Activated B cell treated with CpG ODN at 0.5 μM for 24 hours (primary cell): ENCODE measurements around the gene PNPLA3. TPM values are rescaled to one million over a fixed set of nuclear protein-coding genes. Genes with fewer than 3 reads are reported as not detected.

Experiments
- ATAC-seq: fragments of 200-7000 bp; cut with Tn5 transposase; one replicate; pipeline ENCODE4 v1.10.0; 2021; ENCODE audit warnings: low read depth, mild to moderate bottlenecking, moderate library complexity
- CTCF ChIA-PET: fragments of 350-600 bp; sonication (Branson Sonifier 250); formaldehyde crosslinking; loops from one replicate; lab custom pipeline; 2021; ENCODE audit warnings: antibody characterized with exemption; lab: Charles Lee
- POLR2A ChIA-PET: fragments of 350-600 bp; sonication (Branson Sonifier 250); formaldehyde crosslinking; loops from one replicate; lab custom pipeline; 2021; ENCODE audit warnings: antibody characterized with exemption; lab: Charles Lee
- DNase-seq: peaks from one replicate; pipeline ENCODE4 v3.0.0; 2022
- H3K27ac Mint-ChIP-seq: one replicate; pipeline ENCODE4 v1.8.0; 2020; ENCODE audit warnings: mixed read lengths
- H3K27me3 Mint-ChIP-seq: one replicate; pipeline ENCODE4 v1.8.0; 2021; ENCODE audit warnings: mixed read lengths
- H3K36me3 Mint-ChIP-seq: one replicate; pipeline ENCODE4 v1.8.0; 2021; ENCODE audit warnings: low read depth, mixed read lengths
- H3K4me1 Mint-ChIP-seq: one replicate; pipeline ENCODE4 v1.8.0; 2021; ENCODE audit warnings: mixed read lengths
- H3K4me3 Mint-ChIP-seq: one replicate; pipeline ENCODE4 v1.8.0; 2020; ENCODE audit warnings: mild to moderate bottlenecking, mixed read lengths
- H3K9me3 Mint-ChIP-seq: one replicate; pipeline ENCODE4 v1.8.0; 2020; ENCODE audit warnings: mixed read lengths
- intact Hi-C: fragments of 100-400 bp; cut with micrococcal nuclease; formaldehyde crosslinking; loops from one replicate; pipeline ENCODE4 v1.15.1; 2024
- total RNA-seq: library from RNA; stranded (reverse); gene quantifications from 2 replicates; pipeline ENCODE4 v1.2.3, GENCODE V29; 2022
- TF ChIP-seq, protein P1 (sequence below): fragments of 200-600 bp; IDR thresholded peaks from one replicate; pipeline ENCODE4 v1.8.0; 2022; ENCODE audit warnings: antibody characterized with exemption, mild to moderate bottlenecking

Gene PNPLA3
- total RNA-seq, 1 donor from 2014 or later = 0.33 TPM

DNA sequence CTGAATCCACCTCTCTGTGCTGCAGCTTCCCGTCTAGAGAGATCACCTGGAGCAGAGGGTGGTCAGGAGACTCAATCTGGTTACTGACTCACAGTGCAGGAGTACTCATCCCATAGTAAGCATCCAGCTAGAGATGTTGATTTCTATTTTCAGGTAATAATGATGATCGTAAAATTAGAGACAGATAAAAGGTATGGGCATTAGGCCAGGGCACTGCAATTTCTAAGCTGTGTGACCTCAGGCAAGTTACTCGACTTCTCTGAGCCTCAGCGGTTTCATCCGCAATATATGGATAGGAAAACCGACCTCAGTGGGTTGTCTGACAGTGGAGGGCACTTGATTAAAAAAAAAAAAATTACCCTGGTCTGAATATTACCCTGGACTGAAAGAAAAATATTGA, 17.8 kb downstream of the PNPLA3 start:
- CTCF ChIA-PET = no interaction called here
- no peak for ATAC-seq
- H3K4me3 Mint-ChIP-seq = no peak overlapping the region
- no peaks in the 10 kb centered on the region for H3K36me3 Mint-ChIP-seq
- peaks cover 23% of the 10 kb centered on the region for H3K27me3 Mint-ChIP-seq
- TF ChIP-seq, protein P1, sequence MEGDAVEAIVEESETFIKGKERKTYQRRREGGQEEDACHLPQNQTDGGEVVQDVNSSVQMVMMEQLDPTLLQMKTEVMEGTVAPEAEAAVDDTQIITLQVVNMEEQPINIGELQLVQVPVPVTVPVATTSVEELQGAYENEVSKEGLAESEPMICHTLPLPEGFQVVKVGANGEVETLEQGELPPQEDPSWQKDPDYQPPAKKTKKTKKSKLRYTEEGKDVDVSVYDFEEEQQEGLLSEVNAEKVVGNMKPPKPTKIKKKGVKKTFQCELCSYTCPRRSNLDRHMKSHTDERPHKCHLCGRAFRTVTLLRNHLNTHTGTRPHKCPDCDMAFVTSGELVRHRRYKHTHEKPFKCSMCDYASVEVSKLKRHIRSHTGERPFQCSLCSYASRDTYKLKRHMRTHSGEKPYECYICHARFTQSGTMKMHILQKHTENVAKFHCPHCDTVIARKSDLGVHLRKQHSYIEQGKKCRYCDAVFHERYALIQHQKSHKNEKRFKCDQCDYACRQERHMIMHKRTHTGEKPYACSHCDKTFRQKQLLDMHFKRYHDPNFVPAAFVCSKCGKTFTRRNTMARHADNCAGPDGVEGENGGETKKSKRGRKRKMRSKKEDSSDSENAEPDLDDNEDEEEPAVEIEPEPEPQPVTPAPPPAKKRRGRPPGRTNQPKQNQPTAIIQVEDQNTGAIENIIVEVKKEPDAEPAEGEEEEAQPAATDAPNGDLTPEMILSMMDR = no peak
- POLR2A ChIA-PET = no interaction called here
- no peak for DNase-seq
- intact Hi-C loops = no loop called here
- no peaks in the 10 kb centered on the region for H3K4me1 Mint-ChIP-seq
- H3K27ac Mint-ChIP-seq = no peak overlapping the region
- H3K9me3 Mint-ChIP-seq = no peaks in the 10 kb centered on the region

DNA sequence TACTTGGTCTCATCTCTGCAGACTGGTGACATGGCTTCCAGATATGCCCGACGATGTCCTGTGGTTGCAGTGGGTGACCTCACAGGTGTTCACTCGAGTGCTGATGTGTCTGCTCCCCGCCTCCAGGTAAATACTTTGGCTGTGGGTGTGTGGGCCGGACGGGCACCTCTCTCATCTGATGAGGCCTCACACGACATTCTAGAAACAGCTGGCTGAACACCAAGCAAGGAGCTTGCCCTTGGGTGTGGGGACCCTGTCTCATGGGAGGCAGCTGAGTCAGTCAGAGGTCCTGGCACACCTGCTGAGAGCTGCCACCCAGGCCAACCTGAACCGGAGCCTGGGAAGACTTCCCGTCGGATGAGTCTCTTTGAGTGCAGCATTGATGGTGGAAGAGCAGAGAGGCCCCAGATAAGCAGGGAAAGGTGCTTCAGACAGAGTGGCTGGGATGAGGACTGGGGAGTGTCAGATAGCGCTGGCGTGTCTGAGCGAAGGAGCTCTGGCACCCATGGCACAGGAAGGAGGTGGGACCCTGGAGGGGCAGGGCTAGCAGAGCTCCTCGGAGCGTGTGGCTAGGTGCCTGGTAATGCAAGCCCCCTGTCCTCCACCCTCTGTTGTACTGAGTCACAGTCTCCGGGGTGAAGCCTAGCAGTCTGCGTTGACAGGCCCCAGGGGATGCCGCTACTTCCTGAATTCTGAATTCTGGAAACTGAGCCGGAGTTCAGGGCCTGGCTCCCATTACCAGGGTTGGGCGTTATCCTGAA, 21.2 kb downstream of the PNPLA3 start:
- no peak overlapping the region for H3K27ac Mint-ChIP-seq
- ChIA-PET CTCF (interaction anchor here (1.6 to 2.6 kb wide), 2 partner anchors 10 to 62 kb away, joined by 4 to 18 read pairs; partner anchors contain the start of gene SAMM50), POLR2A (interaction anchor here (1.9 kb wide), 1 partner anchor 10 kb away, joined by 12 read pairs; the partner anchor contains the start of gene SAMM50)
- peaks cover 15% of the 10 kb centered on the region for H3K27me3 Mint-ChIP-seq
- no peak overlapping the region for H3K4me3 Mint-ChIP-seq
- no peaks in the 10 kb centered on the region for H3K36me3 Mint-ChIP-seq
- TF ChIP-seq, protein P1 = no peak
- intact Hi-C loops = no loop called here
- no peak for DNase-seq
- H3K9me3 Mint-ChIP-seq = no peaks in the 10 kb centered on the region
- H3K4me1 Mint-ChIP-seq = no peaks in the 10 kb centered on the region
- ATAC-seq = no peak

DNA sequence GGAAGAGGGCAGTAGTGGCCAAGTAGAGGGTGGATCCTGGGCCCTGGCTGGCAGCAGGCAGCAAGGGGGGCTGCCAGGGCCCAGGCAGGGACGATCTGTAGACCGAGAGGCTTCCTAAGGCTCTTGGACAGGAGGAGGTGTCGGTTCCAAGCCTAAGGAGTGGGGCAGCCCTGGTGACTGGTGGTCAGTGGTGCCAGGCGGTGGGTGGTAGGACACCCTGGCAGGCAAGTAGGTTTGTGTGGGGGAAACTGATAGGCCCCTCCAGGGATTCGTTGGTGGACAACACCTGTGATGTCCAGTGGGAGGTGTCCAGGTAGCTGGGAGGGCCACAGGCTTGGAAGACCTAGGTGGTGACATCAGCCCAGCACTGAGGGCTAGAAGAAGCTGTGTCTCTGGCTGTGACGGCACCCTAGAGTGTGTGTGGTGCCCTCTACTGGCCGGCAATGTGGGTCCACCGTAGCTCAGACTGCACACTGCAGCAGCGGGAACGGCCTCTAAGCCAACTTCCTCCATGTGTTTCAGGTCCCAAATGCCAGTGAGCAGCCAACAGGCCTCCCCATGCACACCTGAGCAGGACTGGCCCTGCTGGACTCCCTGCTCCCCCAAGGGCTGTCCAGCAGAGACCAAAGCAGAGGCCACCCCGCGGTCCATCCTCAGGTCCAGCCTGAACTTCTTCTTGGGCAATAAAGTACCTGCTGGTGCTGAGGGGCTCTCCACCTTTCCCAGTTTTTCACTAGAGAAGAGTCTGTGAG, 22.2 kb downstream of the PNPLA3 start:
- H3K36me3 Mint-ChIP-seq = no peaks in the 10 kb centered on the region
- H3K9me3 Mint-ChIP-seq = no peaks in the 10 kb centered on the region
- DNase-seq (peak; percentile 48), ATAC-seq (peak; percentile 95)
- no peak overlapping the region for H3K4me3 Mint-ChIP-seq
- no peak overlapping the region for H3K27ac Mint-ChIP-seq
- intact Hi-C loops = no loop called here
- ChIA-PET CTCF (interaction anchor here (1.0 to 2.6 kb wide), 5 partner anchors 9 to 681 kb away, joined by 3 to 18 read pairs (median 4); partner anchors contain the start of gene SAMM50), POLR2A (interaction anchor here (1.9 kb wide), 1 partner anchor 9 kb away, joined by 12 read pairs; the partner anchor contains the start of gene SAMM50)
- peaks cover 17% of the 10 kb centered on the region for H3K27me3 Mint-ChIP-seq
- no peaks in the 10 kb centered on the region for H3K4me1 Mint-ChIP-seq
- TF ChIP-seq, protein P1 = no peak

DNA sequence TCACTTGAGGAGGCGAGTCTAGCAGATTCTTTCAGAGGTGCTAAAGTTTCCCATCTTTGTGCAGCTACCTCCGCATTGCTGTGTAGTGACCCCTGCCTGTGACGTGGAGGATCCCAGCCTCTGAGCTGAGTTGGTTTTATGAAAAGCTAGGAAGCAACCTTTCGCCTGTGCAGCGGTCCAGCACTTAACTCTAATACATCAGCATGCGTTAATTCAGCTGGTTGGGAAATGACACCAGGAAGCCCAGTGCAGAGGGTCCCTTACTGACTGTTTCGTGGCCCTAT, 22.7 kb downstream of the PNPLA3 start:
- intact Hi-C loops = no loop called here
- no peaks in the 10 kb centered on the region for H3K36me3 Mint-ChIP-seq
- H3K27ac Mint-ChIP-seq = no peak overlapping the region
- ATAC-seq (no peak), DNase-seq (no peak)
- ChIA-PET CTCF (interaction anchor here (1.0 to 2.6 kb wide), 5 partner anchors 9 to 681 kb away, joined by 3 to 18 read pairs (median 4); partner anchors contain the start of gene SAMM50), POLR2A (interaction anchor here (1.9 kb wide), 1 partner anchor 9 kb away, joined by 12 read pairs; the partner anchor contains the start of gene SAMM50)
- peaks cover 15% of the 10 kb centered on the region for H3K27me3 Mint-ChIP-seq
- no peaks in the 10 kb centered on the region for H3K9me3 Mint-ChIP-seq
- no peaks in the 10 kb centered on the region for H3K4me1 Mint-ChIP-seq
- TF ChIP-seq, protein P1 = no peak
- no peak overlapping the region for H3K4me3 Mint-ChIP-seq
